ENCODE data around the gene C19orf33. TPM values are rescaled to one million over a fixed set of nuclear protein-coding genes. Genes with fewer than 3 reads are reported as not detected.

C19orf33 gene
- total RNA-seq, 1 experiment from 2014 or later: not detected

DNA sequence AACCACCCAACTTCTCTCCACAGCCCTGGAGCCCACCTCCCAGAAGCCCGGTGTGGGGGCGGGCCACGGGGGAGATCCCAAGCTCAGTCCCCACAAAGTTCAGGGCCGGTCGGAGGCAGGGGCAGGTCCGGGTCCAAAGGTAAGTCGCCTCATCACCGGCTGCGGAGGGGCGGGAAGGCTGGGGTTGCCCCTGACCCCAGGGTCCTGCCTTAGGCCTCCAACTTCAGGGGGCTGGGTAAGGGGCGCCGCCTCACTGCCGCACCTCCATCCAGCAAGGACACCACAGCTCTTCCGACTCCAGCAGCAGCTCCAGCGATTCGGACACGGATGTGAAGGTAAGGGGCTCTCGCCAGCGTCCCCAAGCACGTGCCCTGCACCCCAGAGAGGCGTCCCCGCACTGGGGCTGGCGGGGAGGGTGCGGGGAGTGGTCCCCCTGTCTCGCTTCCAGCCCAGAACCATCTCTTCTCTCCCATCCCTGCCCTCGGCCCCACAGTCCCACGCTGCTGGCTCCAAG is 358 bp downstream of the C19orf33 start:
- Histone ChIP-seq H3K79me2 (ENCODE audit: low read length) (no peaks in the 10 kb centered on the region), H3K4me3 (ENCODE audit: low read length) (no peak overlapping the region), H3K9ac (ENCODE audit: low read length) (no peak overlapping the region), H3K4me1 (ENCODE audit: low read length) (no peaks in the 10 kb centered on the region), H3K36me3 (ENCODE audit: insufficient read depth, low read length) (no peaks in the 10 kb centered on the region), H3K9me2 (replicated peaks; ENCODE audit: insufficient read depth, low read length) (no peaks in the 10 kb centered on the region), H3K27me3 (ENCODE audit: low read length) (no peaks in the 10 kb centered on the region), H2AFZ (ENCODE audit: low read length) (no peak overlapping the region), H3K4me2 (ENCODE audit: low read depth, low read length, poor library complexity, severe bottlenecking) (no peak overlapping the region), H4K20me1 (ENCODE audit: insufficient read depth, low read depth, low read length) (no peaks in the 10 kb centered on the region), H3K9me3 (ENCODE audit: low read length) (no peaks in the 10 kb centered on the region), H3K27ac (ENCODE audit: low read length) (no peak overlapping the region)
- DNase-seq: no peak

DNA sequence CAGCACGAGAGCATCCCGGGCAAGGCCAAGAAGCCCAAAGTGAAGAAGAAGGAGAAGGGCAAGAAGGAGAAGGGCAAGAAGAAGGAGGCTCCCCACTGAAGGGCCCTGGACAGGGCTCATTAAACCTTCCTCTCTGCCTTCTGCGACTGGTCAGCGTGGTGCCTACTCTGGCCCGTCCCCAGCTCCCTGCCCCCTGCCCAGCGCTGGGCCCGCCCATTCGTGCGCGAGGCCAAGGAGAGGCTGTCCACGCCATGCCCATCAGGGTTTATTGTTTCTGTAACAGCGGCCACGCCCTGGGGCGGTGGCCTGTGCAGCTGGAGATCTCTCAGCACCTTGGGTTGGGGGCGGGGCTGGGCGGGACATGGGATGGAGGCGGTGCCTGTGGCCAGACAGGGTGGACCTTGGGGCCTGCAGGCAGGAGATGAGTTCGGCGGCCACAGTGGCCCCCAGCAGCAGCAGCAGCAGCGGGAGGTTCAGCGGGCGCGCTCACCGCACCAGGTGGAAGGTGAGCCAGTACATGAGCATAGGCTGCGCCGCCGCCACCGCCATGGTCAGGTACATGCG is 897 bp downstream of the C19orf33 start:
- no peaks in the 10 kb centered on the region for H3K36me3 ChIP-seq (ENCODE audit: insufficient read depth, low read length)
- no peaks in the 10 kb centered on the region for H3K4me1 ChIP-seq (ENCODE audit: low read length)
- DNase-seq: no peak
- no peak overlapping the region for H3K9ac ChIP-seq (ENCODE audit: low read length)
- no peak overlapping the region for H3K27ac ChIP-seq (ENCODE audit: low read length)
- no peaks in the 10 kb centered on the region for H3K9me2 ChIP-seq (replicated peaks; ENCODE audit: insufficient read depth, low read length)
- no peak overlapping the region for H3K4me3 ChIP-seq (ENCODE audit: low read length)
- H3K79me2 ChIP-seq (ENCODE audit: low read length): no peaks in the 10 kb centered on the region
- H3K4me2 ChIP-seq (ENCODE audit: low read depth, low read length, poor library complexity, severe bottlenecking): no peak overlapping the region
- H4K20me1 ChIP-seq (ENCODE audit: insufficient read depth, low read depth, low read length): no peaks in the 10 kb centered on the region
- H3K27me3 ChIP-seq (ENCODE audit: low read length): no peaks in the 10 kb centered on the region
- H3K9me3 ChIP-seq (ENCODE audit: low read length): no peaks in the 10 kb centered on the region
- H2AFZ ChIP-seq (ENCODE audit: low read length): no peak overlapping the region

DNA sequence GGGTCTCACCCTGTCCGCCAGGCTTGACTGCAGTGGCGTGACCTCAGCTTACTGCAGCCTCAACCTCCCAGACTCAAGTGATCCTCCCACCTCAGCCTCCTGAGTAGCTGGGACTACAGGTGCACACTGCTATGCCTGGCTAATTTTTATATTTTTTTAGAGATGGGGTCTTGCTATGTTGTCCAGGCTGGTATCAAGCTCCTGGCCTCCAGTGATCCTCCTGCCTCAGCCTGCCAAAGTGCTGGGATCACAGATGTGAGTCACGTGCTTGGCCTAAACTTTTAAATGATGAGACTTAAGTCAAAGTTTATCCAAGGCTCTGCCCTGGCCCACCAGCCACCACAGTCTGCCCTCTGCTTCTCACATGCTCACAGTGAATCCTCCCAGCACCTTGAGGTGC is 2.2 kb downstream of the C19orf33 start:
- Histone ChIP-seq H3K4me1 (ENCODE audit: low read length) (no peaks in the 10 kb centered on the region), H3K4me2 (ENCODE audit: low read depth, low read length, poor library complexity, severe bottlenecking) (no peak overlapping the region), H3K4me3 (ENCODE audit: low read length) (no peak overlapping the region), H3K27me3 (ENCODE audit: low read length) (no peaks in the 10 kb centered on the region), H3K9me3 (ENCODE audit: low read length) (no peaks in the 10 kb centered on the region), H4K20me1 (ENCODE audit: insufficient read depth, low read depth, low read length) (no peaks in the 10 kb centered on the region), H3K27ac (ENCODE audit: low read length) (no peak overlapping the region), H3K79me2 (ENCODE audit: low read length) (peaks cover 7% of the 10 kb centered on the region; the same call in 1 of the 2 replicates), H3K9ac (ENCODE audit: low read length) (no peak overlapping the region), H2AFZ (ENCODE audit: low read length) (no peak overlapping the region), H3K9me2 (replicated peaks; ENCODE audit: insufficient read depth, low read length) (no peaks in the 10 kb centered on the region), H3K36me3 (ENCODE audit: insufficient read depth, low read length) (no peaks in the 10 kb centered on the region)
- DNase-seq: no peak

DNA sequence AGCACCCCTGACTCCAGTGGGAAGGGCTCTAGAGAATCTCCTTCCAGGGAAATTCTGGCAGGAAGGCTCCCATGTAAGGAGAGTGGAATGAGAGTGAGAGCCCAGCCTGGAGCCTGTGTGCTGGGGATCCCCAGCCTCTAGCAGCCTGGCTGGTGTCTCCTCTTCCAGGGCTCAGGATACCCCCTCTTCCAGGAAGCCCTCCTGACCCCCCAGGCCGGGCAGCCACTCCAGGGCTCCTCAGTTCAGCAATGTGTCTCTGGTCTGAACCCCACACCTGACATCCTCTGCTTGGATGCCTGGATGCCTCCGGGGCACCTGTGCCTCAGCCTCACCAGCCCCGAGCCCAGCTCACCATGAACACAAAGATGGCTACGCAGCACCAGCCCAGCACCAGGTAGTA is 3.0 kb downstream of the C19orf33 start:
- Histone ChIP-seq H3K9me2 (replicated peaks; ENCODE audit: insufficient read depth, low read length) (no peaks in the 10 kb centered on the region), H3K36me3 (ENCODE audit: insufficient read depth, low read length) (no peaks in the 10 kb centered on the region), H3K27me3 (ENCODE audit: low read length) (no peaks in the 10 kb centered on the region), H3K79me2 (ENCODE audit: low read length) (peaks cover 11% of the 10 kb centered on the region; the same call in 1 of the 2 replicates), H3K4me1 (ENCODE audit: low read length) (no peaks in the 10 kb centered on the region), H4K20me1 (ENCODE audit: insufficient read depth, low read depth, low read length) (no peaks in the 10 kb centered on the region), H3K4me2 (ENCODE audit: low read depth, low read length, poor library complexity, severe bottlenecking) (no peak overlapping the region), H3K4me3 (ENCODE audit: low read length) (no peak overlapping the region), H2AFZ (ENCODE audit: low read length) (no peak overlapping the region), H3K9ac (ENCODE audit: low read length) (no peak overlapping the region), H3K27ac (ENCODE audit: low read length) (no peak overlapping the region), H3K9me3 (ENCODE audit: low read length) (no peaks in the 10 kb centered on the region)
- DNase-seq: no peak

- Histone ChIP-seq H4K20me1 (ENCODE audit: insufficient read depth, low read depth, low read length) (no peaks in the 10 kb centered on the region), H3K4me1 (ENCODE audit: low read length) (no peaks in the 10 kb centered on the region), H3K27ac (ENCODE audit: low read length) (no peak overlapping the region), H3K9ac (ENCODE audit: low read length) (no peak overlapping the region), H3K36me3 (ENCODE audit: insufficient read depth, low read length) (no peaks in the 10 kb centered on the region), H2AFZ (ENCODE audit: low read length) (no peak overlapping the region), H3K4me3 (ENCODE audit: low read length) (no peak overlapping the region), H3K9me2 (replicated peaks; ENCODE audit: insufficient read depth, low read length) (no peaks in the 10 kb centered on the region), H3K4me2 (ENCODE audit: low read depth, low read length, poor library complexity, severe bottlenecking) (no peak overlapping the region), H3K27me3 (ENCODE audit: low read length) (no peaks in the 10 kb centered on the region), H3K79me2 (ENCODE audit: low read length) (peaks cover 11% of the 10 kb centered on the region; the same call in 1 of the 2 replicates), H3K9me3 (ENCODE audit: low read length) (no peaks in the 10 kb centered on the region)
- no peak for DNase-seq
Measured at GRCh38 chr19:38307597-38307996, 3.5 kb downstream of the C19orf33 start.

GRCh38 chr19:38308006-38308766 is 4.1 kb downstream of the C19orf33 start:
- no peaks in the 10 kb centered on the region for H3K9me2 ChIP-seq (replicated peaks; ENCODE audit: insufficient read depth, low read length)
- no peak overlapping the region for H2AFZ ChIP-seq (ENCODE audit: low read length)
- H3K27ac ChIP-seq (ENCODE audit: low read length): no peak overlapping the region
- DNase-seq: no peak
- no peaks in the 10 kb centered on the region for H3K4me1 ChIP-seq (ENCODE audit: low read length)
- H3K9me3 ChIP-seq (ENCODE audit: low read length): no peaks in the 10 kb centered on the region
- no peak overlapping the region for H3K4me3 ChIP-seq (ENCODE audit: low read length)
- H4K20me1 ChIP-seq (ENCODE audit: insufficient read depth, low read depth, low read length): no peaks in the 10 kb centered on the region
- H3K79me2 ChIP-seq (ENCODE audit: low read length): peaks cover 11% of the 10 kb centered on the region; the same call in 1 of the 2 replicates
- H3K4me2 ChIP-seq (ENCODE audit: low read depth, low read length, poor library complexity, severe bottlenecking): no peak overlapping the region
- no peak overlapping the region for H3K9ac ChIP-seq (ENCODE audit: low read length)
- H3K27me3 ChIP-seq (ENCODE audit: low read length): no peaks in the 10 kb centered on the region
- H3K36me3 ChIP-seq (ENCODE audit: insufficient read depth, low read length): no peaks in the 10 kb centered on the region

DNA sequence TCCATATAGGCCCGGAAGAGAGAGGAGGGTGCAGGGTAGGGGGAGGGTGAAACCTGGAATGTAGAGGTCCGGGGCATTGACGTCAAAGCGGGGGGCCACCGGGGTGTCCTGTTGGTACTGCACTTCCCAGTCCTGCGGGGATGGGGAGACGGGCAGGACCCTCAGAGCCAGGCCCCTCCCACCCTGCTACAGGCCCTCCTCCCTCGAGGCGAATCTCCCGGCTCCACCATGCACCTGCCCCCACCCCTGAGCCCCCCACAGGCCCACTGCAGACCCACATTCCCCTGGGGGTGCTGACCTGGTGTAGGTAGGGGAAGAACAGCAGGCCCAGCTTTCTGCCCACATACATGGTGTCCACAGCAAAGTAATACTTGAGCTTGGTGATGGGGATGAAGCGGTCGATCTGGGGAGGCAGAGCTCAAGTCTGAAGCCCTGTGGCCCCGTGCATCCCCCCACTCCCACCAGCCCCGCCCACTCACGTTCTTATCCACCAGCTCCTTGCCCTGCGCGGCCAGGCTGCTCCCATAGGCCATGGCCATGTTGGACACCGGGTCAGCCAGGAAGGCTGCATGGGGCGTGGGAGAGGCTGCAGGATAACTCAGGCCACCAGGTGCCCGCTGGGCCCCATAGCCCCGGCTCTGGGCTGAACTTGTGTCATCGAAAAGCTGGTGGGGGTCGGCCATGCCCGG is 5.0 kb downstream of the C19orf33 start:
- H3K4me3 ChIP-seq (ENCODE audit: low read length): no peak overlapping the region
- H3K4me2 ChIP-seq (ENCODE audit: low read depth, low read length, poor library complexity, severe bottlenecking): no peak overlapping the region
- no peaks in the 10 kb centered on the region for H3K36me3 ChIP-seq (ENCODE audit: insufficient read depth, low read length)
- no peaks in the 10 kb centered on the region for H3K9me2 ChIP-seq (replicated peaks; ENCODE audit: insufficient read depth, low read length)
- H3K4me1 ChIP-seq (ENCODE audit: low read length): no peaks in the 10 kb centered on the region
- H2AFZ ChIP-seq (ENCODE audit: low read length): no peak overlapping the region
- H4K20me1 ChIP-seq (ENCODE audit: insufficient read depth, low read depth, low read length): no peaks in the 10 kb centered on the region
- H3K27ac ChIP-seq (ENCODE audit: low read length): no peak overlapping the region
- peaks cover 16% of the 10 kb centered on the region; the same call in 1 of the 2 replicates for H3K79me2 ChIP-seq (ENCODE audit: low read length)
- no peaks in the 10 kb centered on the region for H3K9me3 ChIP-seq (ENCODE audit: low read length)
- no peak for DNase-seq
- H3K27me3 ChIP-seq (ENCODE audit: low read length): no peaks in the 10 kb centered on the region
- H3K9ac ChIP-seq (ENCODE audit: low read length): no peak overlapping the region

DNA sequence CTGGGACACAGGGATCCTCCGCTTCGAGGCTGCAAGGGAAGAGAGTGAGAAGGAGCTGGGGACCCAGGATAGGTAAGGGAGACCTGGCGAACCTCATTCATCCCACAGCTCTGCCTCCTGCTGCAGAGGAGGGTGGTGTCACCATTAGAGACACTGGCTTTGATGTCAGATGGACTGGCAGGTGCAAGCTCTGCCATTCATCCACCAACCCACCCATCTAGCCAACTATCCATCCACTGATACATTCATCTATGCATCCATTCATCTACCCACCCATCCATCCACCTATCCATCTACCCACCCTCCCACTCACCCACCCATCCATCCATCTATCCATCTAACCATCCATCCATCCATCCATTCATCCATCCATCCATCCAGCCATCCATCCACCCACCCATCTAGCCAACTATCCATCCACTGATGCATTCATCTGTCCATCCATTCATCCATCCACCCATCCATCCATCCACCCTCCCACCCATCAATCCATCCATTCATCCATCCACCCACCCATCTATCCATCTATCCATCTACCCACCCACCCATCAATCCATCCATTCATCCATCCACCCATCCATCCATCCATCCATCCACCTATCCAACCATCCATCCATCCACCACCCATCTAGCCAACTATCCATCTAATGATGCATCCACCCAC is 5.7 kb downstream of the C19orf33 start:
- no peak for DNase-seq
- Histone ChIP-seq H3K36me3 (ENCODE audit: insufficient read depth, low read length) (no peaks in the 10 kb centered on the region), H3K9me3 (ENCODE audit: low read length) (no peaks in the 10 kb centered on the region), H2AFZ (ENCODE audit: low read length) (no peak overlapping the region), H3K9me2 (replicated peaks; ENCODE audit: insufficient read depth, low read length) (no peaks in the 10 kb centered on the region), H4K20me1 (ENCODE audit: insufficient read depth, low read depth, low read length) (no peaks in the 10 kb centered on the region), H3K27ac (ENCODE audit: low read length) (no peak overlapping the region), H3K4me2 (ENCODE audit: low read depth, low read length, poor library complexity, severe bottlenecking) (no peak overlapping the region), H3K4me3 (ENCODE audit: low read length) (no peak overlapping the region), H3K9ac (ENCODE audit: low read length) (no peak overlapping the region), H3K4me1 (ENCODE audit: low read length) (peaks cover 2% of the 10 kb centered on the region), H3K79me2 (ENCODE audit: low read length) (peaks cover 18% of the 10 kb centered on the region), H3K27me3 (ENCODE audit: low read length) (no peaks in the 10 kb centered on the region)
